ENCODE data around the gene NHS.
A peak's percentile ranks its signal among the peaks of the same experiment; 100 is the strongest.

NHS gene

GRCh38 chrX:17735406-17735805 lies 360.4 kb downstream of the NHS start:
- no peak for DNase-seq (ENCODE audit: low read depth in 3 of 3)

GRCh38 chrX:17736478-17736855 lies 361.5 kb downstream of the NHS start:
- no peak for DNase-seq (ENCODE audit: low read depth in 3 of 3)

GRCh38 chrX:17736856-17737709 lies 362.1 kb downstream of the NHS start, which contains the start of gene SCML1:
Gene SCML1 (plus strand): TSS chrX:17737493. CDS start chrX:17744187, 6,694 bp downstream.
- peak; percentile 79 to 91 (median 80) for DNase-seq (ENCODE audit: low read depth in 3 of 3)

- DNase-seq (ENCODE audit: low read depth in 3 of 3): peak in 1 of 3 experiments; percentile 3
Observed at GRCh38 chrX:17737710-17737985, 362.6 kb downstream of the NHS start.

GRCh38 chrX:17737986-17738713 lies 363.1 kb downstream of the NHS start:
- DNase-seq (ENCODE audit: low read depth in 3 of 3): peak in 1 of 3 experiments; percentile 38

- no peak for DNase-seq (ENCODE audit: low read depth in 3 of 3)
Observed at GRCh38 chrX:17738737-17739535, 363.9 kb downstream of the NHS start.

GRCh38 chrX:17740137-17741122 lies 365.4 kb downstream of the NHS start:
- no peak for DNase-seq (ENCODE audit: low read depth in 3 of 3)

- DNase-seq (ENCODE audit: low read depth in 3 of 3): no peak
Observed at GRCh38 chrX:17741123-17741511, 366.1 kb downstream of the NHS start.

GRCh38 chrX:17743913-17744312 lies 368.9 kb downstream of the NHS start:
- no peak for DNase-seq (ENCODE audit: low read depth in 3 of 3)

- no peak for DNase-seq (ENCODE audit: low read depth in 3 of 3)
Observed at GRCh38 chrX:17744896-17745523, 370.0 kb downstream of the NHS start.

GRCh38 chrX:17747692-17748091 lies 372.7 kb downstream of the NHS start:
- DNase-seq (ENCODE audit: low read depth in 3 of 3): no peak

GRCh38 chrX:17748684-17749083 lies 373.7 kb downstream of the NHS start:
- DNase-seq (ENCODE audit: low read depth in 3 of 3): no peak

- no peak for DNase-seq (ENCODE audit: low read depth in 3 of 3)
Observed at GRCh38 chrX:17750436-17750835, 375.4 kb downstream of the NHS start.

- no peak for DNase-seq (ENCODE audit: low read depth in 3 of 3)
Observed at GRCh38 chrX:17758382-17758781, 383.4 kb downstream of the NHS start.

- no peak for DNase-seq (ENCODE audit: low read depth in 3 of 3)
Observed at GRCh38 chrX:17759990-17760389, 385.0 kb downstream of the NHS start.

- DNase-seq (ENCODE audit: low read depth in 3 of 3): no peak
Observed at GRCh38 chrX:17767734-17768133, 392.7 kb downstream of the NHS start.

- no peak for DNase-seq (ENCODE audit: low read depth in 3 of 3)
Observed at GRCh38 chrX:17768997-17769396, 394.0 kb downstream of the NHS start.

- DNase-seq (ENCODE audit: low read depth in 3 of 3): no peak
Observed at GRCh38 chrX:17769701-17770269, 394.8 kb downstream of the NHS start.

GRCh38 chrX:17773221-17773876 lies 398.3 kb downstream of the NHS start:
- DNase-seq (ENCODE audit: low read depth in 3 of 3): no peak

GRCh38 chrX:17774053-17774452 lies 399.1 kb downstream of the NHS start:
- no peak for DNase-seq (ENCODE audit: low read depth in 3 of 3)

Measured in stimulated activated CD4-positive, alpha-beta T cell treated with anti-CD3 and anti-CD28 coated beads, TNF-alpha, amount 100 ng/mL, for 24 hours (primary cell).